SKM-1 (cell line): Measurements from ENCODE around the gene NECAB2.

Source experiments
- DNase-seq: peaks from one replicate; lab custom pipeline; 2025; ENCODE audit not compliant: unreplicated experiment; lab: John Stamatoyannopoulos, UW

Gene NECAB2

GRCh38 chr16:84042308-84042878 lies 74.3 kb downstream of the NECAB2 start, which contains the start of gene SLC38A8:
Gene SLC38A8 (minus strand): TSS chr16:84042795. CDS start chr16:84042157, 638 bp downstream.
- DNase-seq = no peak

GRCh38 chr16:84042879-84043485 lies 74.9 kb downstream of the NECAB2 start:
- DNase-seq = no peak

GRCh38 chr16:84043486-84044117 lies 75.6 kb downstream of the NECAB2 start:
- DNase-seq = no peak

GRCh38 chr16:84044118-84044488 lies 76.1 kb downstream of the NECAB2 start:
- DNase-seq = peak; percentile 10

- DNase-seq = no peak
These were observed 77.2 kb downstream of the NECAB2 start for GRCh38 chr16:84045001-84045817.

GRCh38 chr16:84045818-84046470 lies 77.9 kb downstream of the NECAB2 start:
- DNase-seq = no peak

GRCh38 chr16:84047206-84047605 lies 79.2 kb downstream of the NECAB2 start:
- DNase-seq = no peak

GRCh38 chr16:84047626-84048025 lies 79.6 kb downstream of the NECAB2 start:
- no peak for DNase-seq

GRCh38 chr16:84048270-84048669 lies 80.2 kb downstream of the NECAB2 start:
- DNase-seq = no peak

- no peak for DNase-seq
These were observed 80.8 kb downstream of the NECAB2 start for GRCh38 chr16:84048871-84049270.

GRCh38 chr16:84049403-84050060 lies 81.5 kb downstream of the NECAB2 start:
- DNase-seq = no peak

- no peak for DNase-seq
These were observed 82.3 kb downstream of the NECAB2 start for GRCh38 chr16:84050316-84050715.

- no peak for DNase-seq
These were observed 84.1 kb downstream of the NECAB2 start for GRCh38 chr16:84052071-84052622.
